ENCODE data around the gene MYLK4. TPM values are rescaled to one million over a fixed set of nuclear protein-coding genes. Genes with fewer than 3 reads are reported as not detected.

Gene MYLK4
- total RNA-seq, 1 donor from 2014 or later = 0.60 TPM

DNA sequence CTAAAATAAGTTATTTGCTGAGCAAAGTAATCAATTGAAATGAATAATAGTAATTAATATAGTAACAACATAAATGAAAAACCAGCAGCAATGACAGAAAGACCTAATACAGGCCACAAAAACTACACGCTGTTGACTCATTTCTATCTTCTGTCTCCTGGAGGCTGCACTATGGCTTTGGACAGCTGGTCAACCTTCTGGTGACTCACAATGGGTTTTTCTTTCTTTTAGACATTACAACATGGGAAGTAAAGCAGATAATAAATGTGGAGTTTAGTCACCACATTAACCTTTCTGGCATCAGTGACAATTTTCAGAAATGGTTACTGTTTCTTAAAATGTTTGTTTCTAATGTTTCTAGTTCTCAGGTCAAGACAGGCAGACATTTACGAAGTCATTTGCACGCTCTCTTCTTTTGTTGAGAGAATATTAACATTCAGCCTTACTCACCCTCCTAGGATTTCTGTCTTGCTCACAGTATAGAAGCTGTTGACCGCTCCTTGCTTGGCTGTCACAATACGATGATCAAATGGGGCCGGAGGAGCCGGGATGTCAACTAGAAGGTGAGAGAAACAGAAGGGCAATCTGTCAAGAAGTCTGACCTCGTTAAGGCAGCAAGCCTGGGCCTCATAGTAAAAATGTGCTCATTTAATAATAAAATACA, 62.2 kb downstream of the MYLK4 start:
- Mint-ChIP-seq H3K27ac (no peak overlapping the region), H3K27me3 (no peaks in the 10 kb centered on the region), H3K4me1 (ENCODE audit: low read depth) (no peaks in the 10 kb centered on the region), H3K9me3 (ENCODE audit: low read depth) (peaks cover 8% of the 10 kb centered on the region), H3K36me3 (ENCODE audit: insufficient read depth) (no peaks in the 10 kb centered on the region), H3K4me3 (ENCODE audit: low read depth) (no peak overlapping the region)
- TF ChIP-seq, protein P1, sequence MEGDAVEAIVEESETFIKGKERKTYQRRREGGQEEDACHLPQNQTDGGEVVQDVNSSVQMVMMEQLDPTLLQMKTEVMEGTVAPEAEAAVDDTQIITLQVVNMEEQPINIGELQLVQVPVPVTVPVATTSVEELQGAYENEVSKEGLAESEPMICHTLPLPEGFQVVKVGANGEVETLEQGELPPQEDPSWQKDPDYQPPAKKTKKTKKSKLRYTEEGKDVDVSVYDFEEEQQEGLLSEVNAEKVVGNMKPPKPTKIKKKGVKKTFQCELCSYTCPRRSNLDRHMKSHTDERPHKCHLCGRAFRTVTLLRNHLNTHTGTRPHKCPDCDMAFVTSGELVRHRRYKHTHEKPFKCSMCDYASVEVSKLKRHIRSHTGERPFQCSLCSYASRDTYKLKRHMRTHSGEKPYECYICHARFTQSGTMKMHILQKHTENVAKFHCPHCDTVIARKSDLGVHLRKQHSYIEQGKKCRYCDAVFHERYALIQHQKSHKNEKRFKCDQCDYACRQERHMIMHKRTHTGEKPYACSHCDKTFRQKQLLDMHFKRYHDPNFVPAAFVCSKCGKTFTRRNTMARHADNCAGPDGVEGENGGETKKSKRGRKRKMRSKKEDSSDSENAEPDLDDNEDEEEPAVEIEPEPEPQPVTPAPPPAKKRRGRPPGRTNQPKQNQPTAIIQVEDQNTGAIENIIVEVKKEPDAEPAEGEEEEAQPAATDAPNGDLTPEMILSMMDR (IDR thresholded peaks at IDR 0.05; ENCODE audit: unreplicated experiment) = no peak
- no peak for DNase-seq (ENCODE audit: low spot score, unreplicated experiment)

GRCh38 chr6:2687456-2687855, 63.3 kb downstream of the MYLK4 start:
- Mint-ChIP-seq H3K4me3 (ENCODE audit: low read depth) (no peak overlapping the region), H3K27ac (no peak overlapping the region), H3K27me3 (no peaks in the 10 kb centered on the region), H3K4me1 (ENCODE audit: low read depth) (no peaks in the 10 kb centered on the region), H3K36me3 (ENCODE audit: insufficient read depth) (no peaks in the 10 kb centered on the region), H3K9me3 (ENCODE audit: low read depth) (peaks cover 8% of the 10 kb centered on the region)
- TF ChIP-seq, protein P1 (IDR thresholded peaks at IDR 0.05; ENCODE audit: unreplicated experiment) = no peak
- no peak for DNase-seq (ENCODE audit: low spot score, unreplicated experiment)

- H3K27ac Mint-ChIP-seq = no peak overlapping the region
- no peak for DNase-seq (ENCODE audit: low spot score, unreplicated experiment)
- peaks cover 8% of the 10 kb centered on the region for H3K9me3 Mint-ChIP-seq (ENCODE audit: low read depth)
- H3K27me3 Mint-ChIP-seq = no peaks in the 10 kb centered on the region
- no peak overlapping the region for H3K4me3 Mint-ChIP-seq (ENCODE audit: low read depth)
- TF ChIP-seq, protein P1 (IDR thresholded peaks at IDR 0.05; ENCODE audit: unreplicated experiment) = no peak
- H3K4me1 Mint-ChIP-seq (ENCODE audit: low read depth) = no peaks in the 10 kb centered on the region
- H3K36me3 Mint-ChIP-seq (ENCODE audit: insufficient read depth) = no peaks in the 10 kb centered on the region
Observed at GRCh38 chr6:2686515-2686914, 64.2 kb downstream of the MYLK4 start.

DNA sequence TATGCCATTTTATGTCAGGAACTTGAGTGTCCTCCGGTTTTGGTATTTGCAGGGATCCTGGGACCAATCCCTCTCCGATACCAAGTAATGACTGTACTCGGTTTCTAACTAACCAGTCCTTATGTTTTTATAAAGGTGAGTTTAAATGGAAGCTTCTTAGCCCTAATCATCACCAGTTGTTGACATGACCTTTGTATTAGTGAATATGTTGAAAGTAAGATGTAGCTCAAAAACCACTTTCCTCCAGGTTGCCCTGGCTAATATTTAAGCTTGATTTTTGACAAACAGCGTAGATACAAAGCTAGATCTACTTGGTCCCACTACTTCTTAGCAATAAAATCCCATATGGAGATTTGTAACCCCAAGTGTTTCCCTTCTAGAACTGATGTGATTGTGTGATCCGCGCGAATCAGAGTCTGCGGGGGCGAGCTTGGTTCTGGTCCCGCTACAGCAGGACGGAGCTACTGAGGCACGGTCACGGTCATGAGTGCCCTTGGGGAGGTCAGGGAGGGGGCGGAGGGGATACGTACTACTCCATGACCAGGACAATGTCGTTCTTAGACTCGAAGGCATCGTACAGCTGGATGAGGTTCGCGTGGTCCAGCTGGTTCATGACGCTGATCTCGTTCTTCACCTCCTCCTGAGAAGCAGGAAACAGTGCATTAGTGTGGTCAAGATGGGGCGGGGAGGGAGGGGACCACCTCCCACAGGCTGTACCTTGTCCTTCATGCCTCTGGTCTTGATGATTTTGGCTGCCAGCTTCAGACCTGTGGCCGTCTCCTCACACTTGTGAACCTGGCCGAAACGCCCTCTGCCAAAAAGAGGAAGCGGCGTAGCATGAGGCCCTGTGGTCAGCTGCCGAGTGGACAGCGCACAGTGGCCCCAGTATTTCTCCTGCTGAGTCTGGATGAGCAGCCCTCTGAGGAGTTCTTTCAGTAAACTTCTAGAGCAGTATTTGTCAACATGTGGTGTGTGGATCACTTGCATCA, 65.7 kb downstream of the MYLK4 start:
- DNase-seq (ENCODE audit: low spot score, unreplicated experiment) = no peak
- TF ChIP-seq, protein P1 (IDR thresholded peaks at IDR 0.05; ENCODE audit: unreplicated experiment) = no peak
- Mint-ChIP-seq H3K4me3 (ENCODE audit: low read depth) (no peak overlapping the region), H3K36me3 (ENCODE audit: insufficient read depth) (no peaks in the 10 kb centered on the region), H3K27me3 (no peaks in the 10 kb centered on the region), H3K4me1 (ENCODE audit: low read depth) (peaks cover 2% of the 10 kb centered on the region), H3K9me3 (ENCODE audit: low read depth) (peaks cover 8% of the 10 kb centered on the region), H3K27ac (no peak overlapping the region)

DNA sequence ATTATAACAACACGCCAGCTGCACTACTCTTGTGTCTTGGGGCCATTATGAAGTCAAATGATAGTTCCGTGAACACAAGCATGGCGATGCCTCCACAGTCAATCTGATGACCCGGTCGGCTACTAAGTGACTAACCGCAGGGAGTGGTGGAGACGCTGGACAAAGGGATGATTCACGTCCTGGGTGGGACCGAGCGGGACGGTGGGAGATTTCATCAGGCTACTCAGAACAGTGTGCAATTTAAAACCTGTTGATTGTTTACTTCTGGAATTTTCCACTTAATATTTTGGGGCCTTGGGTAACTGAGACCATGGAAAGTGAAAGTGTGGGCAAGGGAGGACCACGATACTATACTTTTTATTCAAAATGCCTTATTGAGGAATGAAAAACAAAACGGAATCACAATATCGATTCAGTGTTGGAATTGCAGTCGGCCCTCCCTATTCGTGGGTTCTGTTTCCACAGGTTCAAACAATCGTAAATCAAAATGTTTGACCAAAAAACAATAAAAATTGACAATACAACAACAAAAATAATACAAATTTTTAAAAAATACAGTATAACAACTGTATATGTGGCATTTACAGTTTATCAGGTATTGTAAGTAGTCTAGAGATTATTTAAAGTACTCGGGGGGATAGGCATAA, 66.5 kb downstream of the MYLK4 start:
- Mint-ChIP-seq H3K4me1 (ENCODE audit: low read depth) (peaks cover 2% of the 10 kb centered on the region), H3K27me3 (no peaks in the 10 kb centered on the region), H3K36me3 (ENCODE audit: insufficient read depth) (no peaks in the 10 kb centered on the region), H3K4me3 (ENCODE audit: low read depth) (no peak overlapping the region), H3K9me3 (ENCODE audit: low read depth) (peaks cover 8% of the 10 kb centered on the region), H3K27ac (no peak overlapping the region)
- no peak for DNase-seq (ENCODE audit: low spot score, unreplicated experiment)
- TF ChIP-seq, protein P1 (IDR thresholded peaks at IDR 0.05; ENCODE audit: unreplicated experiment) = no peak
